Immature natural killer cell (primary cell): ENCODE measurements around the gene SOX15. TPM values are rescaled to one million over a fixed set of nuclear protein-coding genes. Genes with fewer than 3 reads are reported as not detected.
"Not testable (repeated sequence)": the region's sequence is repeated elsewhere in the genome, so short reads cannot be mapped to it uniquely, and the experiment has no call there.

Source experiments
- DNase-seq, 3 donors: peaks; one replicate each; pipeline ENCODE4 v3.0.0; 2022; ENCODE audit warnings: mixed read lengths in 1 of 3
- H3K27ac Mint-ChIP-seq, 6 donors: one replicate each; pipeline ENCODE4 v1.8.0; 2020; ENCODE audit warnings: mixed read lengths in 6 of 6, mild to moderate bottlenecking in 5 of 6, inconsistent platforms in 4 of 6, moderate library complexity in 3 of 6
- H3K27me3 Mint-ChIP-seq, 3 donors: one replicate each; pipeline ENCODE4 v1.8.0; 2020 to 2021; ENCODE audit warnings: low read depth in 3 of 3, mild to moderate bottlenecking in 3 of 3, mixed read lengths in 3 of 3, moderate library complexity in 3 of 3, inconsistent platforms in 1 of 3
- H3K36me3 Mint-ChIP-seq, 3 donors: one replicate each; pipeline ENCODE4 v1.8.0; 2020; ENCODE audit warnings: mixed read lengths in 3 of 3, inconsistent platforms in 2 of 3, mild to moderate bottlenecking in 2 of 3
- H3K4me1 Mint-ChIP-seq, 2 donors: one replicate each; pipeline ENCODE4 v1.8.0; 2020; ENCODE audit warnings: inconsistent platforms in 2 of 2, mild to moderate bottlenecking in 2 of 2, mixed read lengths in 2 of 2, moderate library complexity in 1 of 2
- H3K4me3 Mint-ChIP-seq, 5 donors: one replicate each; pipeline ENCODE4 v1.8.0; 2020; ENCODE audit warnings: mild to moderate bottlenecking in 5 of 5, mixed read lengths in 5 of 5, inconsistent platforms in 3 of 5, moderate library complexity in 3 of 5
- H3K9me3 Mint-ChIP-seq, 6 donors: one replicate each; pipeline ENCODE4 v1.8.0; 2020; ENCODE audit warnings: mild to moderate bottlenecking in 6 of 6, mixed read lengths in 6 of 6, inconsistent platforms in 4 of 6, moderate library complexity in 3 of 6
- polyA plus RNA-seq, 3 donors: library from polyadenylated mRNA; unstranded; fragments of 300-500 nt; fragmentation: Illumina TruSeq; gene quantifications; one replicate each; pipeline ENCODE4 v1.2.3, GENCODE V29; 2021

The SOX15 gene
- not detected for polyA plus RNA-seq

- Mint-ChIP-seq H3K4me3 (no peak within 1 kb of the TSS), H3K4me1 (peaks cover 1 to 5% of the 10 kb centered on the region in 2 donors), H3K9me3 (no peaks in the 10 kb centered on the region), H3K27ac (no peak within 1 kb of the TSS), H3K27me3 (peaks cover 0 to 5% (median 0%) of the 10 kb centered on the region in 3 donors), H3K36me3 (peaks cover 17 to 36% (median 25%) of the 10 kb centered on the region in 3 donors)
- DNase-seq, result no peak
Observed at GRCh38 chr17:7589891-7590691, at the start of gene SOX15. Gene SOX15 (minus strand): TSS chr17:7590094. CDS start chr17:7589676, 418 bp downstream.

GRCh38 chr17:7636163-7636562, 46.3 kb upstream of the SOX15 start:
- no peaks in the 10 kb centered on the region for H3K4me1 Mint-ChIP-seq
- H3K36me3 Mint-ChIP-seq, result no peaks in the 10 kb centered on the region
- no peak overlapping the region for H3K27ac Mint-ChIP-seq
- no peaks in the 10 kb centered on the region for H3K9me3 Mint-ChIP-seq
- H3K27me3 Mint-ChIP-seq, result peaks cover 0 to 2% (median 2%) of the 10 kb centered on the region in 3 donors
- DNase-seq, result no peak
- H3K4me3 Mint-ChIP-seq, result no peak overlapping the region

DNA sequence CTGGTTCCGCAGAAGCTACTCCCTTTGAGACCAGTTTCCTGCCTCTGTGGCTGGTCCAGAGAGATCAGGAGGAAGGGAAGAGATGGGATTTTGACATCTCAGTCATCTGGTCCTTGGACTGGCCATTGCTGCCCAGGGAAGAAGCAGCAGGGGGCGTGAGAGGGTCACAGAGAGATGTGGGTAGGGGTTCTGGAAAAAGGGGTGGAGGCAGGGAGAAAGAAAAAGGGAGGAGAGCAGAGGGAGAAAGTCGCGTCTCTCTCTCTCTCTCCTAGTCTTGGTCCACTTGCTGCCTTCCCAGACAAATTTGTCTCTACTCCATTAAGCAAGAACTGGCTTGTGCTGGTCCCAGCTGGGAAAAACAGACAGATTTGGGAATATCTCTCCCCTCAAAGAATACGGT, 44.5 kb upstream of the SOX15 start:
- Mint-ChIP-seq H3K9me3 (no peaks in the 10 kb centered on the region), H3K27me3 (peaks cover 0 to 2% (median 2%) of the 10 kb centered on the region in 3 donors), H3K36me3 (no peaks in the 10 kb centered on the region), H3K27ac (no peak overlapping the region), H3K4me1 (no peaks in the 10 kb centered on the region), H3K4me3 (no peak overlapping the region)
- DNase-seq, result no peak

DNA sequence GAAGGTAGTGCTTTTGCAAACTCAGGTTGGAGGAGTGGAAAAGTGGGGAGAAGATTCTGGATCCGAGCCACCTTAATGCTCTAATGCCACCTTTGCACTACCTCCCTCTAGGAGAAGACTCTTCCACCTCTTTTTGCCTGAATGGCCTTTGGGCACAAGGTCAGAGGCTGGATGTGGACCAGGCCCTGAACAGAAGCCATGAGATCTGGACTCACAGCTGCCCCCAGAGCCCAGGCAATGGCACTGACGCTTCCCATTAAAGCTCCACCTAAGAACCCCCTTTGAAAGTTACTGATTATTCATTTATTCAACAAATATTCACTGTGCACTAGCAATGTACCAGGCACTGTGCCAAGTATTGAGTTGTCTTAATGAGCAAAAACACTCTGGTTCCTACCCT, 43.2 kb upstream of the SOX15 start:
- Mint-ChIP-seq H3K36me3 (no peaks in the 10 kb centered on the region), H3K4me3 (no peak overlapping the region), H3K4me1 (peaks cover 0 to 2% of the 10 kb centered on the region in 2 donors), H3K27ac (no peak overlapping the region), H3K27me3 (peaks cover 0 to 2% (median 2%) of the 10 kb centered on the region in 3 donors), H3K9me3 (no peaks in the 10 kb centered on the region)
- no peak for DNase-seq

- Mint-ChIP-seq H3K36me3 (no peaks in the 10 kb centered on the region), H3K27ac (peak overlapping the region in 1 of 6 donors; percentile 64)
- peak; percentile 9 to 30 (median 23) for DNase-seq
Observed at GRCh38 chr17:7632492-7632894, 42.6 kb upstream of the SOX15 start.

DNA sequence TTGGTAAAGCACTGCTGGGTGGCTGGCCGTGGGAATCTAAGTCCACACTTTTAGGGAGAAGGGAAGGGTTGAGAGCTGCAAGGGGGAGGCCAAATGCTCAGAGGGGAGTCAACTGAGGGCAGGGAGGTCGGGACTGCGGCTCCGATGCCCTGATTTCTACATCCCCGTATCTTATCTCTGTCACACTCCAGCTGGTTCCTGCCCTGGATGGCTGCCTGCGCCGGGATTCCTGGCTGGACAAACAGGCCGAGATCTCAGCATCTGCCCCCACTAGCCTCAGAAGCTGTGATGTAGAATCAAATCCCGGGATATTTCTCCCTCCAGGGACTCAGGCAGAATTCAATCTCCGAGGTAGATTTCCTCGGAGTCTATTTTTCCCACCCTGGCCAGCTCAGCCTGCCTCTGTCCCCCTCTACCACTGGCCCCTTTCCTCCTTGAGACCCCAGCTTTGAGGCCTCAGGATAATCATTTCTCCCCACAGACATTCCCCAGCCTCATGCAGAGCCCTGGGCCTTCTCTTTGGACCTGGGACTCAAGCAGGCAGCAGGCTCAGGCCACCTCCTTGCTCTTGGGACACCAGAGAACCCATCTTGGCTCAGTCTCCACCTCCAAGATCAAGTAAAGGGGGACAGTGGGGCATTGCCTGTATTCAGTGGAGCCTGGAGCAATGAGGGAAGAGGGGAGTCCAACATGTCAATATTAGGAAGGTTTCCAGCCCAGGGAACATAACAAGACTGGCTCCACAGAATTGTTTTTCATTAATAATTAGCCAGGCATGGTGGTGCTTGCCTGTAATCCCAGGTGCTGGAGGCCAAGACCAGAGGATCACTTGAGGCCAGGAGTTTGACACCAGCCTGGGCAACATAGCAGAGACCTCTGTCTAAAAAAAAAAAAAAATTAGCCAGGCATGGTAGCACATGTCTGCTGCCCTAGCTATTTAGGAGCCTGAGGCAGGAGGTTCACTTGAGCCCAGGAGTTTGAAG, 41.8 kb upstream of the SOX15 start:
- no peaks in the 10 kb centered on the region for H3K9me3 Mint-ChIP-seq
- H3K4me1 Mint-ChIP-seq, result peaks cover 6 to 11% of the 10 kb centered on the region in 2 donors
- no peaks in the 10 kb centered on the region for H3K36me3 Mint-ChIP-seq
- no peak overlapping the region for H3K4me3 Mint-ChIP-seq
- peaks cover 2 to 4% (median 3%) of the 10 kb centered on the region in 3 donors for H3K27me3 Mint-ChIP-seq
- DNase-seq, result no peak
- no peak overlapping the region for H3K27ac Mint-ChIP-seq

More at GRCh38 chr17:7632492-7632894, 42.6 kb upstream of the SOX15 start:
- H3K4me3 Mint-ChIP-seq, result no peak overlapping the region
- no peaks in the 10 kb centered on the region for H3K9me3 Mint-ChIP-seq
- H3K4me1 Mint-ChIP-seq, result peaks cover 0 to 4% of the 10 kb centered on the region in 2 donors
- peaks cover 2 to 4% (median 3%) of the 10 kb centered on the region in 3 donors for H3K27me3 Mint-ChIP-seq

DNA sequence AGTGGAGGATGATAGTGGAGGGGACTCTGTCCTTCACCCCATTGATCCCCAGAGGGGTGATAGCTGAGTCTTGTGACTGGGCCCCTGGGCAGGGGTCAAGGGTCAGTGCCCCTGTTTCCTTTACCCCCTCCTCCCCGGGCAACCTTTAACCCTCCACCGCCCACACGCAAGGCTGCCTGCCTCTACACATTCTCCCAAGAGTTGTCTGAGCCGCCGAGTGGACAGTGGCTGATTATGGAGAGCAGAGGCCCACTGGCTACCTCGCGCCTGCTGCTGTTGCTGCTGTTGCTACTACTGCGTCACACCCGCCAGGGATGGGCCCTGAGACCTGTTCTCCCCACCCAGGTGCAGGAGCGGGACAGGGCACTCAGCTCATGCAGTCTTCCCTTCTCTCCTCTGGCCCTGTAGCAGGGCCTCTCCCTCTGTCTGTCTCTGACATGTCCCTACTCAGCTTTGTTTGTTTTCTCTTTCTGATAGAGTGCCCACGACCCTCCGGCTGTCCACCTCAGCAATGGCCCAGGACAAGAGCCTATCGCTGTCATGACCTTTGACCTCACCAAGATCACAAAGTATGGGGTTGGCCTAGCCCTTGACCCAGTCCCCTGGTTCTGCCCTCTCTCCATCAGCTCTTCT, 40.2 kb upstream of the SOX15 start, which contains the start of gene SHBG:
TSS of gene SHBG (plus strand) at position 197 of the 633 bp plus-strand sequence. CDS start at position 235, 38 bp downstream.
- Mint-ChIP-seq H3K4me1 (peaks cover 11 to 17% of the 10 kb centered on the region in 2 donors), H3K27ac (peak within 1 kb of the TSS in 2 of 6 donors; percentile 44 to 56), H3K4me3 (peak within 1 kb of the TSS in 1 of 5 donors; percentile 59)

DNA sequence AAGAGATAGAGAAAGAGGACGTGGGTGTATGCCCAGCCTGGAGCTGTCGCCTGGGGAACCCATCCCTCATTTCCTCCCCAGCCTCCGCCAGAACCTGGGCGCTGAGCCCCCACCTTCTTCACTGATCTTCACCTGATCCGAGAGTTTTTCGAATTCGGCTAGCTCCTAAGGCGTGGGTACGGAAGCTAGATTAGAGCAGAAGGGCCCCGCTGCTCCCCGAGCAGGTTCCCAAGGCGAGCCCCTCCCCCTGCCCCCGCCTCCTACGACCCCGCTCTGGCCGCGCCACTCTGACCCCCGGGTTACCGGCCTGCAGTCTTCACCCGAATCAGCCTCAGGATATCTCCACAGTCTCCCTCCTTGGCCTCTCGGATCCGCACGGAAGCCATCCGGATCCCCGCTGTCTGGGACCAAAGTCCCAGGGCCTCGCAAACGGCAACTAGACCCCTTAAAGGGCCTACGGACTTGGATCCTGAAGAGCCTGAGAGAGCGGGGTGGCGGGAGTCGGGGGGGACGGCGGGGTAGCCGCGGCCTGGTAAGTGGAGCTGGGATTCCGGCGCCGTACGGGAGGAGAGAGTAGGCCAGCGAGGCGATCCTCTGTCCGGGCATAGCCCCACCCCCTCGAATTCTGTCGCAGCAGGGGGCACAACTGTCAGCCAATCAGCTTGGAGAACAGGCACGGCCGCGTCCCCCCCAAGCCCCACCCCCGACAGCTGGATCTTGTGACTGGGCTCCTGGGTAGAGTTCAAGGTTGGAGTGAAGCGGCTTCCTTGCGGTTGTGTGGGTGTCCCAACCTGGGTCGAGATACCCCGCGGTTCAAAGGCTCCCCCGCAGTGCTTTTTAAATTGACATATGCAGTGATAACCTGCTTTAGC, 37.6 kb upstream of the SOX15 start, which contains the start of gene SAT2:
TSS of gene SAT2 (minus strand) at position 572 of the 872 bp plus-strand sequence. CDS start at position 386, 186 bp downstream.
- Mint-ChIP-seq H3K4me3 (peak within 1 kb of the TSS; percentile 81 to 91 (median 89)), H3K4me1 (peaks cover 11 to 17% of the 10 kb centered on the region in 2 donors), H3K27me3 (peaks cover 0 to 4% (median 2%) of the 10 kb centered on the region in 3 donors), H3K36me3 (no peaks in the 10 kb centered on the region), H3K9me3 (no peaks in the 10 kb centered on the region), H3K27ac (peak within 1 kb of the TSS; percentile 60 to 92 (median 84))
- peak; percentile 82 to 87 (median 86) for DNase-seq

More for the DNA sequence above, 40.2 kb upstream of the SOX15 start, which contains the start of gene SHBG:
- DNase-seq, result no peak
- H3K36me3 Mint-ChIP-seq, result no peaks in the 10 kb centered on the region
- no peaks in the 10 kb centered on the region for H3K9me3 Mint-ChIP-seq
- H3K27me3 Mint-ChIP-seq, result peaks cover 0 to 4% (median 4%) of the 10 kb centered on the region in 3 donors

- Mint-ChIP-seq H3K36me3 (no peaks in the 10 kb centered on the region), H3K9me3 (no peaks in the 10 kb centered on the region), H3K4me3 (peak overlapping the region; percentile 81 to 91 (median 89)), H3K27me3 (peaks cover 0 to 4% (median 2%) of the 10 kb centered on the region in 3 donors), H3K4me1 (peaks cover 11 to 17% of the 10 kb centered on the region in 2 donors), H3K27ac (peak overlapping the region; percentile 60 to 92 (median 84))
- DNase-seq, result no peak
Observed at GRCh38 chr17:7626956-7627249, 37.0 kb upstream of the SOX15 start.

GRCh38 chr17:7626307-7626706, 36.4 kb upstream of the SOX15 start:
- peaks cover 11 to 17% of the 10 kb centered on the region in 2 donors for H3K4me1 Mint-ChIP-seq
- no peaks in the 10 kb centered on the region for H3K36me3 Mint-ChIP-seq
- H3K9me3 Mint-ChIP-seq, result no peaks in the 10 kb centered on the region
- H3K4me3 Mint-ChIP-seq, result peak overlapping the region; percentile 30 to 91 (median 88)
- DNase-seq, result no peak
- H3K27ac Mint-ChIP-seq, result peak overlapping the region; percentile 26 to 92 (median 72)
- H3K27me3 Mint-ChIP-seq, result peaks cover 0 to 4% (median 2%) of the 10 kb centered on the region in 3 donors

DNA sequence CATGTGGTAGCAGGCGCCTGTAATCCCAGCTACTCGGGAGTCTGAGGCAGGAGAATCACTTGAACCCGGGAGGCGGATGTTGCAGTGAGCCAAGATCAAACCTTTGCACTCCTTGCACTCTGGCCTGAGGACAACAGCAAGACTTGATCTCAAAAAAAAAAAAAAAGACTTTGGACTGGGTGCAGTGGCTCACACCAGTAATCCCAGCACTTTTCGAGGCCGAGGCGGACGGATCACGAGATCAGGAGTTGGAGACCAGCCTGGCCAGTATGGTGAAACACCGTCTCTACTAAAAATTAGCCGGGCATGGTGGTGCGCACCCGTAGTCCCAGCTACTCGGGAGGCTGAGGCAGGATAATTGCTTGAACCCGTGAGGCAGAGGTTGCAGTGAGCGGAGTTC, 35.9 kb upstream of the SOX15 start:
- Mint-ChIP-seq H3K4me1 (peaks cover 11 to 17% of the 10 kb centered on the region in 2 donors), H3K4me3 (peak overlapping the region in 1 of 5 donors; percentile 50), H3K27ac (peak overlapping the region in 1 of 6 donors; percentile 40)
- not testable (repeated sequence) for H3K9me3 Mint-ChIP-seq, H3K27me3 Mint-ChIP-seq, H3K36me3 Mint-ChIP-seq, DNase-seq

DNA sequence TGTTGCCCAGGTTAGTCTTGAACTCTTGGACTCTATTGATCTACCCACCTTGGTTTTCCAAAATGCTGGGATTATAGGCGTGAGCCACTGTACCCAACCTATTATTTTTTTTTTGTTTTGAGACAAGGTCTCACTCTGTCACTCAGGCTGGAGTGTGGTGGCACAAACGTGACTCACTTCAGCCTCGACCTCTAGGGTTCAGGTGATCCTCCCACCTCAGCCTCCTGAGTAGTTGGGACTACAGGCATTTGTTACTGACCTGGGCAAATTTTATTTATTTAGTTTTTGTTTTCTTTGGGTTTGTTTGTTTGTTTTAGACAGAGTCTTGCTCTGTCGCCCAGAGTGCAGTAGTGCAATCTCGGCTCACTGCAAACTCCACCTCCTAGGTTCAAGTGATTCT, 33.8 kb upstream of the SOX15 start:
- no peak overlapping the region for H3K4me3 Mint-ChIP-seq
- no peak for DNase-seq
- H3K27ac Mint-ChIP-seq, result no peak overlapping the region
- H3K4me1 Mint-ChIP-seq, result peaks cover 11 to 17% of the 10 kb centered on the region in 2 donors
- H3K27me3 Mint-ChIP-seq, result peaks cover 0 to 4% (median 2%) of the 10 kb centered on the region in 3 donors
- no peaks in the 10 kb centered on the region for H3K9me3 Mint-ChIP-seq
- no peaks in the 10 kb centered on the region for H3K36me3 Mint-ChIP-seq
